SU-DHL-6 (cell line): ENCODE measurements around the gene GNB4.

Experiments
- H2AFZ ChIP-seq: fragments of 200-600 bp; sonication (generic); 2 replicates; pipeline ENCODE4 v1.6.1; 2014; ENCODE audit warnings: low read depth, mild to moderate bottlenecking, moderate library complexity, mixed read lengths, antibody characterized with exemption, low read length; ENCODE audit not compliant: severe bottlenecking
- H3F3A ChIP-seq: fragments of 200-600 bp; shearing (Covaris generic); 2 replicates; pipeline ENCODE4 v1.6.0; 2016; ENCODE audit warnings: antibody characterized with exemption, mild to moderate bottlenecking; ENCODE audit not compliant: insufficient read depth
- H3K27ac ChIP-seq: fragments of 200-600 bp; sonication (generic); 2 replicates; pipeline ENCODE4 v1.5.1; 2016; ENCODE audit warnings: low read depth, mild to moderate bottlenecking, low read length, moderate library complexity, mixed read lengths
- H3K27me3 ChIP-seq: fragments of 200-600 bp; sonication (generic), shearing (Covaris generic); 2 replicates; pipeline ENCODE4 v1.6.0; 2014; ENCODE audit warnings: mild to moderate bottlenecking, low read length
- H3K36me3 ChIP-seq: fragments of 200-600 bp; sonication (generic); 2 replicates; pipeline ENCODE4 v1.6.1; 2014; ENCODE audit warnings: mild to moderate bottlenecking, low read length, mixed read lengths
- H3K4me2 ChIP-seq: fragments of 300-600, 200-600 bp; shearing (Covaris generic), sonication (generic); 2 replicates; pipeline ENCODE4 v1.6.0; 2014; ENCODE audit warnings: low read length, low read depth, mild to moderate bottlenecking; ENCODE audit not compliant: poor library complexity, severe bottlenecking
- H3K4me3 ChIP-seq: fragments of 200-600 bp; sonication (generic); 2 replicates; pipeline ENCODE4 v1.5.1; 2014; ENCODE audit warnings: antibody characterized with exemption, low read length, mild to moderate bottlenecking, mixed read lengths; ENCODE audit not compliant: insufficient read depth, poor library complexity, severe bottlenecking
- H3K79me2 ChIP-seq: fragments of 200-600 bp; sonication (generic); 2 replicates; pipeline ENCODE4 v1.6.1; 2014; ENCODE audit warnings: mild to moderate bottlenecking, low read length, moderate library complexity; ENCODE audit not compliant: insufficient read depth
- H3K9ac ChIP-seq: fragments of 200-600 bp; sonication (generic); 2 replicates; pipeline ENCODE4 v1.7.0; 2014; ENCODE audit warnings: mild to moderate bottlenecking, low read length
- H3K9me2 ChIP-seq: fragments of 200-600 bp; sonication (generic); replicated peaks from 2 replicates; pipeline ENCODE4 v1.6.1; 2014; ENCODE audit warnings: low read length; ENCODE audit not compliant: insufficient read depth
- H3K9me3 ChIP-seq: fragments of 200-600 bp; sonication (generic); 2 replicates; pipeline ENCODE4 v1.6.1; 2014; ENCODE audit warnings: low read length, mixed read lengths; ENCODE audit not compliant: insufficient read depth
- H4K20me1 ChIP-seq: fragments of 200-600 bp; sonication (generic); 2 replicates; pipeline ENCODE4 v1.6.1; 2014; ENCODE audit warnings: low read depth, mild to moderate bottlenecking, antibody characterized with exemption, low read length, moderate library complexity, mixed read lengths
- CTCF ChIP-seq: fragments of 200-600 bp; sonication (generic); IDR thresholded peaks from one replicate; pipeline ENCODE4 v1.5.1; 2017; ENCODE audit warnings: antibody characterized with exemption, mild to moderate bottlenecking, low read length, moderate library complexity; ENCODE audit not compliant: insufficient read depth, poor library complexity, severe bottlenecking
- EZH2phosphoT487 ChIP-seq: fragments of 200-600 bp; sonication (generic), shearing (Covaris generic); conservative IDR thresholded peaks from 2 replicates; pipeline ENCODE4 v1.6.1; 2018; ENCODE audit warnings: mild to moderate bottlenecking, antibody characterized with exemption, low read length, moderate library complexity, mixed read lengths

GNB4 gene

GRCh38 chr3:179451265-179452175 lies at the start of gene GNB4:
TSS of gene GNB4 (minus strand) at chr3:179451470. CDS start at chr3:179426200, 25,270 bp downstream.
- peak within 1 kb of the TSS; percentile 45 for H3K4me2 ChIP-seq
- H3F3A ChIP-seq = no peaks in the 10 kb centered on the region
- no peaks in the 10 kb centered on the region for H3K36me3 ChIP-seq
- no peaks in the 10 kb centered on the region for H3K9me2 ChIP-seq
- H3K27me3 ChIP-seq = no peaks in the 10 kb centered on the region
- H3K79me2 ChIP-seq = no peaks in the 10 kb centered on the region
- peak within 1 kb of the TSS; percentile 20; the same call in 1 of the 2 replicates for H3K9ac ChIP-seq
- no peaks in the 10 kb centered on the region for H4K20me1 ChIP-seq
- no peak within 1 kb of the TSS for H2AFZ ChIP-seq
- no peak within 1 kb of the TSS for H3K27ac ChIP-seq
- TF ChIP-seq EZH2phosphoT487 = no peak
- TF ChIP-seq CTCF = no peak
- H3K9me3 ChIP-seq = no peaks in the 10 kb centered on the region
- peak within 1 kb of the TSS; percentile 24 for H3K4me3 ChIP-seq

- Histone ChIP-seq H3K4me3 (no peak overlapping the region), H3K9ac (no peak overlapping the region), H4K20me1 (no peaks in the 10 kb centered on the region), H3K4me2 (no peak overlapping the region), H3K36me3 (peaks cover 3% of the 10 kb centered on the region; the same call in 1 of the 2 replicates), H3K27ac (no peak overlapping the region), H3F3A (no peaks in the 10 kb centered on the region), H3K79me2 (no peaks in the 10 kb centered on the region), H2AFZ (no peak overlapping the region), H3K9me3 (peaks cover 6% of the 10 kb centered on the region; the same call in 1 of the 2 replicates), H3K27me3 (no peaks in the 10 kb centered on the region), H3K9me2 (no peaks in the 10 kb centered on the region)
- TF ChIP-seq CTCF (no peak), EZH2phosphoT487 (no peak)
Observed at GRCh38 chr3:179495483-179495882, 44.2 kb upstream of the GNB4 start.

- Histone ChIP-seq H3K4me2 (no peak overlapping the region), H3F3A (no peaks in the 10 kb centered on the region), H3K9me3 (peaks cover 6% of the 10 kb centered on the region; the same call in 1 of the 2 replicates), H3K27ac (no peak overlapping the region), H3K27me3 (no peaks in the 10 kb centered on the region; the same call in 1 of the 2 replicates), H3K9ac (no peak overlapping the region), H4K20me1 (no peaks in the 10 kb centered on the region), H2AFZ (no peak overlapping the region), H3K36me3 (peaks cover 3% of the 10 kb centered on the region; the same call in 1 of the 2 replicates), H3K9me2 (no peaks in the 10 kb centered on the region), H3K4me3 (no peak overlapping the region), H3K79me2 (no peaks in the 10 kb centered on the region)
- TF ChIP-seq CTCF = no peak
- no peak for TF ChIP-seq EZH2phosphoT487
Observed at GRCh38 chr3:179493260-179493659, 42.0 kb upstream of the GNB4 start.
